ENCODE data around the gene AOPEP.

DNA sequence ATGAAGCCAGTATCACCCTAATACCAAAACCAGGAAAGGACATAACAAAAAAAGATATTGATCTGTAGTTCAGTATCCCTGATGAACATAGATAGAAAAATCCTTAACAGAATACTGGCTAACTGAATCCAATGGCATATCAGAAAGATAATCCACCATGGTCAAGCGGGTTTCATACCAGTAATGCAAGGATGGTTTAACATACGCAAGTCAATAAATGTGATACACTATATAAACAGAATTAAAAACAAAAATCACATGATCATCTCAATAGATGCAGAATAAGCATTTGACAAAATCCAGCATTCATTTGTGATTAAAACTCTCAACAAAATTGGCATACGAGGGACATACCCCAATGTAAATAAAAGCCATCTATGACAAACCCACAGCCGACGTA is 110.9 kb downstream of the AOPEP start:
- no peak for TF ChIP-seq CTCF (conservative IDR thresholded peaks at IDR 0.05; ENCODE audit: low read length)
- no peak for TF ChIP-seq EZH2phosphoT487 (IDR thresholded peaks at IDR 0.05; ENCODE audit: borderline replicate concordance)
